Measurements from ENCODE around the gene UBLCP1.

GRCh38 chr5:159294921-159295320 is 31.8 kb downstream of the UBLCP1 start:
- no peak for TF ChIP-seq EZH2 (IDR thresholded peaks at IDR 0.05; ENCODE audit: insufficient read depth, poor library complexity, severe bottlenecking)
- TF ChIP-seq EZH2phosphoT487 (IDR thresholded peaks at IDR 0.05; ENCODE audit: insufficient read depth, low read depth): no peak
